Hematopoietic multipotent progenitor cell treated with erythropoietin and hydrocortisone succinate and interleukin-3 and kit ligand, for 4 days (in vitro differentiated cells): ENCODE data around the gene AJUBA.

Source experiments
- DNase-seq: peaks from one replicate; pipeline ENCODE4 v3.0.0-alpha.2; 2015

Gene AJUBA

GRCh38 chr14:22929961-22930364, 52.4 kb downstream of the AJUBA start:
- DNase-seq: no peak

- peak; percentile 100 for DNase-seq
Observed at GRCh38 chr14:22929104-22929960, 53.0 kb downstream of the AJUBA start, which contains the start of gene PRMT5. Gene PRMT5 (minus strand): TSS chr14:22929376. CDS start chr14:22929361, 15 bp downstream.

- DNase-seq: peak; percentile 55
Observed at GRCh38 chr14:22928237-22929103, 53.9 kb downstream of the AJUBA start.

- no peak for DNase-seq
Observed at GRCh38 chr14:22926316-22926715, 56.0 kb downstream of the AJUBA start.

- DNase-seq: no peak
Observed at GRCh38 chr14:22925513-22925912, 56.8 kb downstream of the AJUBA start.

GRCh38 chr14:22923746-22924145, 58.6 kb downstream of the AJUBA start:
- DNase-seq: no peak

- no peak for DNase-seq
Observed at GRCh38 chr14:22922294-22922693, 60.1 kb downstream of the AJUBA start.
